ENCODE results near the gene PLD2. TPM values are rescaled to one million over a fixed set of nuclear protein-coding genes. Genes with fewer than 3 reads are reported as not detected.

The PLD2 gene
- total RNA-seq, 1 donor = 19.9 TPM

GRCh38 chr17:4837471-4838308 lies 30.7 kb downstream of the PLD2 start:
- H3K9me3 ChIP-seq (ENCODE audit: low read depth, low read length) = no peaks in the 10 kb centered on the region
- no peak for TF ChIP-seq CTCF (IDR thresholded peaks at IDR 0.05; ENCODE audit: extremely low read depth, low read depth, low read length)
- no peak overlapping the region for H2AFZ ChIP-seq (ENCODE audit: low read length)
- H3K79me2 ChIP-seq (ENCODE audit: insufficient read depth, low read length) = peaks cover 90% of the 10 kb centered on the region
- H3K27me3 ChIP-seq (ENCODE audit: insufficient read depth, low read length) = no peaks in the 10 kb centered on the region
- peaks cover 69% of the 10 kb centered on the region for H4K20me1 ChIP-seq (ENCODE audit: insufficient read depth, low read length)
- H3K27ac ChIP-seq (ENCODE audit: low read depth, low read length) = no peak overlapping the region
- no peak overlapping the region for H3K4me3 ChIP-seq (ENCODE audit: insufficient read depth, low read length)
- H3K4me2 ChIP-seq (ENCODE audit: insufficient read depth, low read length) = no peak overlapping the region
- peak; percentile 35 for DNase-seq (ENCODE audit: insufficient read length, low spot score, missing footprints)
- H3K36me3 ChIP-seq (ENCODE audit: insufficient read depth, low read length) = peaks cover 2% of the 10 kb centered on the region
- H3K4me1 ChIP-seq (ENCODE audit: insufficient read depth, low read length) = peaks cover 11% of the 10 kb centered on the region

- H3K9me3 ChIP-seq (ENCODE audit: low read depth, low read length) = no peaks in the 10 kb centered on the region
- DNase-seq (ENCODE audit: insufficient read length, low spot score, missing footprints) = peak; percentile 45
- H3K4me2 ChIP-seq (ENCODE audit: insufficient read depth, low read length) = no peak overlapping the region
- H3K36me3 ChIP-seq (ENCODE audit: insufficient read depth, low read length) = peaks cover 2% of the 10 kb centered on the region
- no peak overlapping the region for H3K27ac ChIP-seq (ENCODE audit: low read depth, low read length)
- H3K79me2 ChIP-seq (ENCODE audit: insufficient read depth, low read length) = peaks cover 92% of the 10 kb centered on the region
- no peaks in the 10 kb centered on the region for H3K27me3 ChIP-seq (ENCODE audit: insufficient read depth, low read length)
- H3K4me1 ChIP-seq (ENCODE audit: insufficient read depth, low read length) = peaks cover 11% of the 10 kb centered on the region
- H3K4me3 ChIP-seq (ENCODE audit: insufficient read depth, low read length) = no peak overlapping the region
- H4K20me1 ChIP-seq (ENCODE audit: insufficient read depth, low read length) = peaks cover 72% of the 10 kb centered on the region
- no peak overlapping the region for H2AFZ ChIP-seq (ENCODE audit: low read length)
- no peak for TF ChIP-seq CTCF (IDR thresholded peaks at IDR 0.05; ENCODE audit: extremely low read depth, low read depth, low read length)
Measured at GRCh38 chr17:4838309-4838785, 31.4 kb downstream of the PLD2 start.

GRCh38 chr17:4839221-4839620 lies 32.3 kb downstream of the PLD2 start:
- DNase-seq (ENCODE audit: insufficient read length, low spot score, missing footprints) = no peak
- H3K9me3 ChIP-seq (ENCODE audit: low read depth, low read length) = no peaks in the 10 kb centered on the region
- H3K27ac ChIP-seq (ENCODE audit: low read depth, low read length) = no peak overlapping the region
- H3K79me2 ChIP-seq (ENCODE audit: insufficient read depth, low read length) = peaks cover 91% of the 10 kb centered on the region
- H2AFZ ChIP-seq (ENCODE audit: low read length) = no peak overlapping the region
- H3K36me3 ChIP-seq (ENCODE audit: insufficient read depth, low read length) = peaks cover 2% of the 10 kb centered on the region
- no peaks in the 10 kb centered on the region for H3K27me3 ChIP-seq (ENCODE audit: insufficient read depth, low read length)
- H4K20me1 ChIP-seq (ENCODE audit: insufficient read depth, low read length) = peaks cover 80% of the 10 kb centered on the region
- H3K4me3 ChIP-seq (ENCODE audit: insufficient read depth, low read length) = no peak overlapping the region
- no peak overlapping the region for H3K4me2 ChIP-seq (ENCODE audit: insufficient read depth, low read length)
- no peak for TF ChIP-seq CTCF (IDR thresholded peaks at IDR 0.05; ENCODE audit: extremely low read depth, low read depth, low read length)
- peaks cover 5% of the 10 kb centered on the region for H3K4me1 ChIP-seq (ENCODE audit: insufficient read depth, low read length)

All from osteoblast (primary cell).